GM12891 (cell line): Measurements from ENCODE around the gene SLC6A8.
"Not testable (repeated sequence)": the region's sequence is repeated elsewhere in the genome, so short reads cannot be mapped to it uniquely, and the experiment has no call there.

Source experiments
- PAX5 ChIP-seq: IDR thresholded peaks from 2 replicates; pipeline ENCODE4 v1.6.1; 2011; ENCODE audit warnings: low read length, moderate library complexity, mild to moderate bottlenecking; ENCODE audit not compliant: insufficient read depth, severe bottlenecking
- POLR2A ChIP-seq: IDR thresholded peaks from 2 replicates; pipeline ENCODE4 v1.6.1; 2011; ENCODE audit warnings: low read depth, low read length, control low read depth

GRCh38 chrX:153683486-153683885 is 4.2 kb upstream of the SLC6A8 start:
- TF ChIP-seq PAX5, POLR2A: not testable (repeated sequence)
